Erythroblast (primary cell): Measurements from ENCODE around the gene KLK3.

Experiments used
- GATA1 ChIP-seq: IDR thresholded peaks from 2 replicates; pipeline ENCODE4 v1.6.1; 2011; ENCODE audit warnings: low read depth, mild to moderate bottlenecking, control low read depth, low read length, moderate library complexity
- POLR2A ChIP-seq: IDR thresholded peaks from 2 replicates; pipeline ENCODE4 v1.6.1; 2011; ENCODE audit warnings: mild to moderate bottlenecking, low read length

- TF ChIP-seq POLR2A: no peak
- TF ChIP-seq GATA1: no peak
Observed at GRCh38 chr19:50889638-50890037, 34.9 kb downstream of the KLK3 start.
